Activated effector memory CD4-positive, alpha-beta T cell treated with anti-CD3 and anti-CD28 coated beads, Interleukin-2, amount 50 U/mL, for 16 hours (primary cell): ENCODE data around the gene YLPM1.
A peak's percentile ranks its signal among the peaks of the same experiment; 100 is the strongest.

ENCODE experiments used
- DNase-seq: peaks from one replicate; pipeline ENCODE4 v3.0.0-alpha.2; 2020

The YLPM1 gene

GRCh38 chr14:74875941-74876913, 113.1 kb downstream of the YLPM1 start, which contains the start of gene PROX2:
Gene PROX2, minus strand, starts transcription at chr14:74876145. Its CDS starts 12,311 bp downstream, at chr14:74863834.
- peak; percentile 70 for DNase-seq

GRCh38 chr14:74879427-74880182, 116.5 kb downstream of the YLPM1 start:
- DNase-seq, result no peak

- DNase-seq, result peak; percentile 95
Measured at GRCh38 chr14:74881431-74882102, 118.5 kb downstream of the YLPM1 start, which contains the start of gene DLST. Gene DLST, plus strand, starts transcription at chr14:74881916. Its CDS starts 38 bp downstream, at chr14:74881954.

- peak; percentile 85 for DNase-seq
Measured at GRCh38 chr14:74882103-74882920, 119.2 kb downstream of the YLPM1 start.
